GM18951 (cell line): Measurements from ENCODE around the gene CDH4.

ENCODE experiments used
- POLR2A ChIP-seq: IDR thresholded peaks from 4 replicates; pipeline ENCODE4 v1.6.1; 2011; ENCODE audit warnings: mild to moderate bottlenecking; ENCODE audit not compliant: insufficient read length, insufficient read depth; ENCODE audit errors: extremely low read depth
- in situ Hi-C: fragments of 300-500 bp; cut with MboI; formaldehyde crosslinking; loops from one replicate; pipeline ENCODE4 v1.12.0; 2022; ENCODE audit warnings: low sequenced_read_pairs, mixed read lengths, inconsistent platforms; ENCODE audit not compliant: unreplicated experiment

Gene CDH4

GRCh38 chr20:61753987-61754956 is 502.2 kb downstream of the CDH4 start:
- no peak for TF ChIP-seq POLR2A
- in situ Hi-C loops = no loop called here

- TF ChIP-seq POLR2A = no peak
- in situ Hi-C loops = no loop called here
Measured at GRCh38 chr20:61754976-61755778, 503.1 kb downstream of the CDH4 start.

GRCh38 chr20:61755971-61756845 is 504.1 kb downstream of the CDH4 start:
- in situ Hi-C loops = no loop called here
- no peak for TF ChIP-seq POLR2A

- in situ Hi-C loops = no loop called here
Measured at GRCh38 chr20:61756966-61757677, 505.1 kb downstream of the CDH4 start.

GRCh38 chr20:61757678-61758563 is 505.9 kb downstream of the CDH4 start:
- TF ChIP-seq POLR2A = no peak
- in situ Hi-C loops = no loop called here

More at GRCh38 chr20:61756966-61757677, 505.1 kb downstream of the CDH4 start:
- no peak for TF ChIP-seq POLR2A

GRCh38 chr20:61758564-61759200 is 506.6 kb downstream of the CDH4 start:
- in situ Hi-C loops = no loop called here
- no peak for TF ChIP-seq POLR2A

- in situ Hi-C loops = no loop called here
- no peak for TF ChIP-seq POLR2A
Measured at GRCh38 chr20:61759286-61760065, 507.4 kb downstream of the CDH4 start.

- TF ChIP-seq POLR2A = no peak
- in situ Hi-C loops = no loop called here
Measured at GRCh38 chr20:61760321-61760720, 508.3 kb downstream of the CDH4 start.

GRCh38 chr20:61760731-61761130 is 508.7 kb downstream of the CDH4 start:
- no peak for TF ChIP-seq POLR2A
- in situ Hi-C loops = no loop called here

GRCh38 chr20:61761453-61762166 is 509.5 kb downstream of the CDH4 start:
- TF ChIP-seq POLR2A = no peak
- in situ Hi-C loops = no loop called here
